Tibial artery (tissue), 4 donors: ENCODE results near the gene NLRC5.

ENCODE experiments used
- DNase-seq, 2 donors: peaks; one replicate each; pipeline ENCODE4 v3.0.0-alpha.2; 2019
- H3K27ac ChIP-seq, 2 donors: fragments of 200-600 bp; sonication (generic) in 1 of 2; 1 replicate in 1 of 2; 2 replicates in 1 of 2; pipeline ENCODE4 v1.5.1; 2018 to 2019; ENCODE audit warnings: mild to moderate bottlenecking in 1 of 2
- H3K27me3 ChIP-seq, 2 donors: fragments of 200-600 bp; sonication (generic) in 1 of 2; one replicate each; pipeline versions ENCODE4 v1.5.1 to v1.6.0; 2016 to 2019
- H3K36me3 ChIP-seq, 3 donors: fragments of 200-600 bp; sonication (generic) in 2 of 3; one replicate each; pipeline ENCODE4 v1.5.1; 2016 to 2019; ENCODE audit warnings: mild to moderate bottlenecking in 2 of 3
- H3K4me1 ChIP-seq, 4 donors: fragments of 200-600 bp; sonication (generic) in 2 of 4; 1 replicate in 3 of 4; 2 replicates in 1 of 4; pipeline ENCODE4 v1.5.1; 2016 to 2019
- H3K4me3 ChIP-seq, 2 donors: fragments of 200-600 bp; sonication (generic) in 1 of 2; 1 replicate in 1 of 2; 2 replicates in 1 of 2; pipeline ENCODE4 v1.5.1; 2018 to 2019; ENCODE audit warnings: mild to moderate bottlenecking in 2 of 2
- H3K9me3 ChIP-seq, 3 donors: fragments of 200-600 bp; sonication (generic) in 1 of 3; one replicate each; pipeline ENCODE4 v1.5.1; 2016 to 2019
- CTCF ChIP-seq, 2 experiments: fragments of 200-600 bp in 1 of 2; fragments of 450-650 bp in 1 of 2; IDR thresholded peaks; one replicate each; pipeline ENCODE4 v1.5.1; 2017 to 2019; ENCODE audit warnings: antibody characterized with exemption in 2 of 2, mild to moderate bottlenecking in 1 of 2, moderate library complexity in 1 of 2
- intact Hi-C: fragments of 100-400 bp; cut with DNase I; formaldehyde crosslinking; loops from one replicate; pipeline ENCODE4 v1.15.0; 2023; ENCODE audit warnings: low total_unique reads

The NLRC5 gene

DNA sequence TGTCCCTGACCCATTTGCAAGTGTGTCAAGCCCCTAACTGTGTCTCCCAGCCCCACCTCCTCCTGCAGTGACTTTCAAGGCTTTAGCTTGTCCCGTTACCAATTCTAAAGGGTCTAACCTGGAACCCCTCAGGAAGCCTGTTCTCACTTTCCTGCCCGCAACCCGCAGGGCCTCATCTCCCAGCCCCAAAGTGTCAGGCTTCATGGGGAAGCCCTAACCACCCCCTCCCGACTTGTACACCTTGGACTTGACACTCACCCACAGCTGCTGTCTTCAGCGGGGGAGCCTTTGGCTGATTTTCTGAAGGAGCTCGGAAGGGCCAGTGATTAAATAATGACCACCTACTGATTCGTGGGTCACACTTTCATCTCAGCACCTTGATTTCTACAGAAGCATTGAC, 33.1 kb downstream of the NLRC5 start:
- Histone ChIP-seq H3K4me3 (no peak overlapping the region), H3K27me3 (no peaks in the 10 kb centered on the region), H3K27ac (no peak overlapping the region), H3K9me3 (no peaks in the 10 kb centered on the region), H3K4me1 (no peaks in the 10 kb centered on the region), H3K36me3 (peaks cover 37 to 63% (median 44%) of the 10 kb centered on the region in 3 donors)
- intact Hi-C loops = no loop called here
- TF ChIP-seq CTCF (IDR thresholded peaks at IDR 0.05) = no peak
- no peak for DNase-seq

- Histone ChIP-seq H3K4me1 (peaks cover 0 to 3% (median 0%) of the 10 kb centered on the region in 4 donors), H3K9me3 (no peaks in the 10 kb centered on the region), H3K4me3 (no peak overlapping the region), H3K36me3 (peaks cover 35 to 54% (median 37%) of the 10 kb centered on the region in 3 donors), H3K27me3 (no peaks in the 10 kb centered on the region), H3K27ac (no peak overlapping the region)
- TF ChIP-seq CTCF (IDR thresholded peaks at IDR 0.05) = no peak
- DNase-seq = no peak
- intact Hi-C loops = no loop called here
Observed at GRCh38 chr16:57023541-57024249, 34.3 kb downstream of the NLRC5 start.

DNA sequence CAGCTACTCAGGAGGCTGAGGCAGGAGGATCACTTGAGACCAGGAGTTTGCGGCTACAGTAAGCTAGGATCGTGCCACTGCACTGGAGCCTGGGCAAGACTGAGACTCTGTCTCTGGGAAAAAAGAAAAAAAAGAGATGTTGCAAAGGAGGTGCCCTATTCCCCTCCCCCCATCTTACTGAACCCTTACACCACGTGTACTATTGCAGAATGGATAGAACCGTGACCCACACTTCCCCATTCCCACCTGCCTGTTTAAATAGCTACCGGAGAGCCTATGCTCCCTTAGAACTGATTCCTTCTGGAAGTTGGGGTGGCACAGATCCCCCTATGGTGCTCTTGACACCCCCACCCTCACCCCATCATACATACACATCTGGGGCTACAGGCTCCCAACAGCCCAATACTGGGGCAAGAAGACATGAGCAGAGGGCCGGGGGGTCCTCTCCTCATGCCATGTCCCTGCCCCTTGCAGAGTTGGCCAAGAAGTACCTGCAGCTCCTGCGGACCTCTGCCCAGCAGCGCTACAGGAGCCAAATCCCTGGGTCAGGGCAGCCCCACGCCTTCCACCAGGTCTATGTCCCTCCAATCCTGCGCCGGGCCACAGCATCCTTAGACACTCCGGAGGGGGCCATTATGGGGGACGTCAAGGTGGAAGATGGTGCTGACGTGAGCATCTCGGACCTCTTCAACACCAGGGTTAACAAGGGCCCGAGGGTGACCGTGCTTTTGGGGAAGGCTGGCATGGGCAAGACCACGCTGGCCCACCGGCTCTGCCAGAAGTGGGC, 35.7 kb downstream of the NLRC5 start:
- no peak for DNase-seq
- Histone ChIP-seq H3K36me3 (peaks cover 23 to 51% (median 36%) of the 10 kb centered on the region in 3 donors), H3K27me3 (no peaks in the 10 kb centered on the region), H3K4me1 (peaks cover 0 to 3% (median 0%) of the 10 kb centered on the region in 4 donors), H3K4me3 (no peak overlapping the region), H3K9me3 (no peaks in the 10 kb centered on the region), H3K27ac (no peak overlapping the region)
- intact Hi-C loops = no loop called here
- TF ChIP-seq CTCF (IDR thresholded peaks at IDR 0.05) = no peak

DNA sequence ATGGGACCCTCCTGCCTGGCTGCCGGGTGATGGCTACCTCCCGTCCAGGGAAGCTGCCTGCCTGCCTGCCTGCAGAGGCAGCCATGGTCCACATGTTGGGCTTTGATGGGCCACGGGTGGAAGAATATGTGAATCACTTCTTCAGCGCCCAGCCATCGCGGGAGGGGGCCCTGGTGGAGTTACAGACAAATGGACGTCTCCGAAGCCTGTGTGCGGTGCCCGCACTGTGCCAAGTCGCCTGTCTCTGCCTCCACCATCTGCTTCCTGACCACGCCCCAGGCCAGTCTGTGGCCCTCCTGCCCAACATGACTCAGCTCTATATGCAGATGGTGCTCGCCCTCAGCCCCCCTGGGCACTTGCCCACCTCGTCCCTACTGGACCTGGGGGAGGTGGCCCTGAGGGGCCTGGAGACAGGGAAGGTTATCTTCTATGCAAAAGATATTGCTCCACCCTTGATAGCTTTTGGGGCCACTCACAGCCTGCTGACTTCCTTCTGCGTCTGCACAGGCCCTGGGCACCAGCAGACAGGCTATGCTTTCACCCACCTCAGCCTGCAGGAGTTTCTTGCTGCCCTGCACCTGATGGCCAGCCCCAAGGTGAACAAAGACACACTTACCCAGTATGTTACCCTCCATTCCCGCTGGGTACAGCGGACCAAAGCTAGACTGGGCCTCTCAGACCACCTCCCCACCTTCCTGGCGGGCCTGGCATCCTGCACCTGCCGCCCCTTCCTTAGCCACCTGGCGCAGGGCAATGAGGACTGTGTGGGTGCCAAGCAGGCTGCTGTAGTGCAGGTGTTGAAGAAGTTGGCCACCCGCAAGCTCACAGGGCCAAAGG, 36.8 kb downstream of the NLRC5 start:
- no peak for DNase-seq
- intact Hi-C loops = no loop called here
- Histone ChIP-seq H3K36me3 (peaks cover 15 to 42% (median 26%) of the 10 kb centered on the region in 3 donors), H3K27me3 (no peaks in the 10 kb centered on the region), H3K27ac (no peak overlapping the region), H3K4me3 (no peak overlapping the region), H3K4me1 (peaks cover 0 to 3% (median 0%) of the 10 kb centered on the region in 4 donors), H3K9me3 (no peaks in the 10 kb centered on the region)
- TF ChIP-seq CTCF (IDR thresholded peaks at IDR 0.05) = no peak

DNA sequence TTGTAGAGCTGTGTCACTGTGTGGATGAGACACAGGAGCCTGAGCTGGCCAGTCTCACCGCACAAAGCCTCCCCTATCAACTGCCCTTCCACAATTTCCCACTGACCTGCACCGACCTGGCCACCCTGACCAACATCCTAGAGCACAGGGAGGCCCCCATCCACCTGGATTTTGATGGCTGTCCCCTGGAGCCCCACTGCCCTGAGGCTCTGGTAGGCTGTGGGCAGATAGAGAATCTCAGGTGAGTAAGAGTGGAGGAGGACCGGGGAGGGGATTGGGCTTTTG, 37.4 kb downstream of the NLRC5 start:
- intact Hi-C loops = no loop called here
- Histone ChIP-seq H3K27me3 (no peaks in the 10 kb centered on the region), H3K9me3 (no peaks in the 10 kb centered on the region), H3K36me3 (peaks cover 10 to 36% (median 22%) of the 10 kb centered on the region in 3 donors), H3K4me1 (peaks cover 0 to 3% (median 0%) of the 10 kb centered on the region in 4 donors), H3K27ac (no peak overlapping the region), H3K4me3 (no peak overlapping the region)
- no peak for TF ChIP-seq CTCF (IDR thresholded peaks at IDR 0.05)
- no peak for DNase-seq
